HG03457 (cell line): ENCODE results near the gene CHST11.

ENCODE experiments used
- ATAC-seq: cut with Tn5 transposase; IDR thresholded peaks from one replicate; pipeline ENCODE4 v1.9.1; 2021; ENCODE audit warnings: moderate number of reproducible peaks; ENCODE audit not compliant: unreplicated experiment

The CHST11 gene

DNA sequence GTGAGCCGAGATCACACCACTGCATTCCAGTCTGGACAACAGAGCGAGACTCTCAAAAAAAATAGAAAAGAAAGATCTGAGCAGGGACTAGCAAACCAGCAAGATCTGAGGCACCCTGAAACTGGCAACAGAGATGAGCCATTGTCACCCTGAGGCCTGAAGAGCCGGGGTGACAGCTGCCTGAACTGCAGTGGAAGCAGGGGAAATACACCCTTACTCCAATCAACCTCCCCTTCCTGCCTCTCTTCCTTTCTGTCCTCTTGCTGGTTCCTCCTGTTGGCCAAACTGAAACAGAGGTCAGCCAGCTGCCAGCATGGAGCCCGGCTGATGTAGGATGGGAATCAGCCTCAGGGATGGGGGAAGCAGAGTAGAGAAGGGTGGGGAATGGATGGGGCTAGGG, 192.0 kb downstream of the CHST11 start:
- ATAC-seq: no peak

DNA sequence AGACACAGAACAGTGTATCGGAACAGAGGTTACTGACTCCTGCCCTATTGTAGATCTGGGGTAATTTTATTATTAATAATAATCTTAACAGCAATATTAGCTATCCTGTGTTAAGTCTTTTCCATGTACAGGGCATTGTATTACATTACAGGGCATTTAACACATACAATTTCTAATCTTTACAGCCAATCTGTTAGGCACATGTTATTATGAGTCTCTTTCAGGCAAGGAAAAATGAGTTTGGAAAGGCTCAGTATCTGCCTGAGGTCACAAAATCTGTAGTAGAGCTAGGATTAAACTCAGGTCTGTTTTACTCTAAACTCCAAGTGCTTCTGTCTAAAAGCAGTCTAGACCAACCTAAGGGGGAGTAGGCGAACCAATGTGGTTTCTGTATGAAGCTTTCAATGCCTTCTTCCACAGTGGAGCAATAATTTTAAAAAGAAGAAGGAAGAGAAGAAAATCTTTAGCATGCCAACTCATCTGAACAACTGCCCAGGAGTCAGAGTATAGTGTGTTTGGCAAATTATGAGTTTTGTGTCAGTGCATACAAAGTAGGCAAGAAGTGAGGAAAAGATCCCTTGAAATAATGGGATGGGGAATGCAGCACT, 192.6 kb downstream of the CHST11 start:
- ATAC-seq: no peak

DNA sequence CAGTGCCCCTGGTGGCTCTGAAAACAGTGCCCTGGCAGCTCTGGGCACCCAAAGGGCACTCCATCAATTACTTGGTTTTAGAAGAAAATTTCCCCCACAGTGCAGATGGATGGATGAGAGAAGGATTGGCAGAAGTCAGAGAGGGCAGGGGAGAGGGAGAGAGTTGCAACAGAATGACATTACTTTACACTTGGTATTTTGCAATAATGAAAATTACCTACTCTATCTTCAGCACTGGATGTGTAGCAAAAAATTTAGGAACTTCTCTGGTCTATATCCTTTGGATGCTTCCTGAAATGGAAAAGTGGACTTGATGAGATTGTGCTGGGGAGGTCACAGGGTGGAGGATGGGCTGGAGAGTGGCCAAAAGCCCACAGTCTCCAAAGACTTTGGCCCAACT, 193.2 kb downstream of the CHST11 start:
- ATAC-seq: no peak

DNA sequence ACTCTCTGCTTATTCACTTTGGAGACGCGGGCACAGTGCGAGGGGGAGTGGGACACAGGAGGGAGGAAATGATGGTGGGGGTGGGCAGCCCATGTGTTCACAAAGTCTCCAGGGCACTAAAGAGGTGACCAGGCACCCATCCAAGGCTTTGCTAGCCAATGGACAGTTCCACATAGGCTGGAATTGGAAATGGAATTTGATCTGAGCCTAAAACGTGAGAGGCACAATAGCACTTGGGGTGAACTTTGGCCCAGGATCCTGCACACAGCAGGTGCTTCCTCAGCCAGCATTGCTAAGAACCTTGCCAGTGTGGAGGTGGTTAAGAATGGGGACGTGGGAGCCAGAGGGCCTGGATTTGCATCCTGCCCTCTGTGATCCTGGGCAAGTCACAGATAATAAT, 193.8 kb downstream of the CHST11 start:
- no peak for ATAC-seq

DNA sequence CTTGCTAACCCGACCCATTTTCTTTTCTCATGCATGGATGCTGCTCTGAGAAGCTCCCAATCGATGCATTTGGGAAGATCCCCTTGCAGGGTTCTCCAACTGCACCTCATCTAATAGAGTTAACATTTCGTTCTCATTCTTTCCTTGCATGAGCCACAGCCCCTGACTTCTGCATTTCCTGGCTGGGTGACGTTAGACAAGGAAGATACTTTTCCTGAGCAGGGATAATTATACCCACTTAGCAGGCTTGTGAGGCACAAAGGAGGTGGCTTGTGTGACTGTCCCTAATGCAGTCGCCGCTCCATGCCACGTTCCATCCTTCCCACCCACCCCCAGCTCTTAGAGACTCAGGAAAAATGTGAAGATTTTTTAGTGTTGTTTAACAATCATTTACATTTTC, 195.1 kb downstream of the CHST11 start:
- ATAC-seq: no peak

DNA sequence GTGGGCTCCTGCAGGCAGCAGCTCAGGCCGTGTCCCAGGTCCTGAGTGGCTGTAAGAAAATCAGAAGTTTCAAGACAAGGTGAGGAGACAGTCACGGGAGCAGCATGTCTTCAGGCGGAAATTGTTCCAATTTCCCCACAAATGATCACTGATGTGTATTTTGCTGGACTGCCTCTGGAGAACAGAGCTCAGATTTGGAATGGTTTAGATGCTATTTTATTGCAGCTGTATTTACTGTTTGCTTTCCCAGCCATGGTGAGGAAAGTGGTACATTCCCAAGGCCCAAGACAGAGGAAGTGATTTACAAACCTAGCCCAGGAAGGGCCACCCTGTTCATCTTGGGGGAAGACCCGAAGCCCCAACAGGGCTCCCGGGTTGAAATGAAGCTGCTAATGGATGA, 195.6 kb downstream of the CHST11 start:
- no peak for ATAC-seq

DNA sequence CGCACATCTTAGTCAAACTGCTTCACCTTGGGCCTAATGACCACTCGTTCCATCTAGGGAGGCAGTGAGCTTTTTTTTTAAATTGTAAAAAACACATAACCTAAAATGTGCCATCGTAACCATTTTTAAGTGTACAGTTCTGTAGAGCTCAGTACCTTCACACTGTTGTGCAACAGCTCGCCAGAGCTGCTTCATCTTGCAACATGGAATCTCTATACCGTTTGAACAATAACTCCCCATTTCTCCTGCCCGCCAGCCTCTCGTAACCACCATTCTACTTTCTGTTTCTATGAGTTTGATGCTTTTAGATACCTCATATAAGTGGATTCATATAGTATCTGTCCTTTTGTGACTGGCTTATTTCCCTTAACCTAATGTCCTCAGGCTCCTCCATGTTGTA, 196.2 kb downstream of the CHST11 start:
- no peak for ATAC-seq

DNA sequence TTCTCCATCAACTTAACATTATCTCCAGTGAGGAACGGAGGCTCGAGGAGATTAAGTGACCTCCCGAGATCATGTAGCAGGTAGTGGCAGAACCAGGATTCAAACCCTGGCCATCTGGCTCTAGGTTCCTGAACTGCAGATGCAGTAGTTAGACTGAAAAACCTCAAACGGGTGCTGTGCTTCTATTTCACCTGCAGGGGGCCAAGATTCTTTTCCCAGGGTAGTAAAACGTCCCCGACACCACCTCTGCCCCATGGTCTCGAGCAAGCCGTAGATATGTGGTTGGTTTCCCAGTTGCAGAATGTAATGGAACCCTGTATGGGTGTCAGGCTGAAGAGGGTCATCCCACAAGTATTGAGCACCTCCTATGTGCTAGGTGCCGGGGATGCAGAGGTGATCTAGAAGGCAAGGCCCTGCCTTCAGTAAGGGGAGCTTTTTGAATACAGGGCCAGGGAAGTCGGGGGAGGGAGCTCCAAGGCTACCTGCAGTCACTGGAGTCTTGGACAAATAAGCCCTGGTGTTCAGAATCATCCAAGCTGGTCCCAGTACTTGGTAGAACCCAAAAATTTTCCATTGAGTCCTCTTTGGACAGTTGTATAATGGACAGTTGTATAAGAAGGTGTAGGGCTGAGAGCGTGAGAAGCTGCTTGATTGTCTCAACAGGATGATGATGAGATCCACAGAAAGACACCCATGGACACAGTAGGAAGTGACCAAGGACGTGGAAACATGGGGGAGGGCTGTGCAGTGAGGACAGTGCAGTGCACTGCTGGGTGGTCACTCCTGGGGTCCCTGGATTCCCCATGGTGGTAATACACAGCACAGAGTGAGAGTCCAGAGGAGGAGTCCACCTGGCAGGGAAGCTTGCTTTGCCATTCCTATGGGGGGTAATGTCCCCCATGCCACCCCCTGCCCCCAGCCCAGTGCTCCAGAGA, 197.2 kb downstream of the CHST11 start:
- ATAC-seq: no peak

DNA sequence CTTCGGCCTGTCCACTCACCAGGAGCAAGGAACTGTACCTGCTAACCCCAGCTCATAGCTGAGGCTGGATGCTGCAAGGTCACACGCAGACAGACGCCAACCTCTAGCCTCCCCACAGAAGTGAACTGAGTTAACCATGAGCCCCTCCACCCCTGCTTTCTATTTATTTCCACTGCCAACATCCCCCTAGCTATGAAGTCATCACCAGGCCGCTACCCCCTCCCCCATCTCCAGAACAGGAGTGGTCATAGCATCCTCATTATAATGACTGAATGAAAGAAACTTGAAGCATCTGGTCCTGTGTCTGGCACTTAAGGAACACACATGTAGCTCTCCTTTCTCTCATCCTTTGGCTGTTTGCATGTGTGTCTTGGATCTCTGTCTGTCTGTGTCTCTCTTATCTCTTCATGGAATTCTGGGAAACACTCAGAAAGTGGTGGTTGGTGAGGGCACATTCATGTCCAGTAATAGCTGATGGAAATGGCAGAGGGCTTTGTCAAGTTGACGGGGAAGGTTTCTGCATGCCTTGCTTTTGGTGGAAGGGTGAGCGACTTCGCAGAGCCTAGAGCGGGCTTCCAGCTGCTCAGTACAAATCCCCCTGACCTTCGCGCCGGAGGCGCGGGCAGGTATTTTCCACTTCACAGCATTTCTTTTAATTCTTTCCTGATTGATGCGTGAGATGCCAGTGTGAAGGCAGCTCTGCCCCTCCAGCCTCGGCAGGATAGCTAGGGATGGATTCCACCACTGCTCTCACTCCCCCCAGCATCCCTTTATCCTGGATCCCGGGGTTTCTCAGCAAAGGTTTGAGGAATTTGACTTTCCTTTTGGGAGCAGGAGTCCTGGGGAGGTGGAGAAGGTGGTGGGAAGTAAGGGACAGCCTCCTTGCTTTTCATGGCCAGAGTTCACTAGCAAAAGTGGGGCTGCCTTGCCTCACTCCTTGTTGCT, 198.2 kb downstream of the CHST11 start:
- no peak for ATAC-seq

DNA sequence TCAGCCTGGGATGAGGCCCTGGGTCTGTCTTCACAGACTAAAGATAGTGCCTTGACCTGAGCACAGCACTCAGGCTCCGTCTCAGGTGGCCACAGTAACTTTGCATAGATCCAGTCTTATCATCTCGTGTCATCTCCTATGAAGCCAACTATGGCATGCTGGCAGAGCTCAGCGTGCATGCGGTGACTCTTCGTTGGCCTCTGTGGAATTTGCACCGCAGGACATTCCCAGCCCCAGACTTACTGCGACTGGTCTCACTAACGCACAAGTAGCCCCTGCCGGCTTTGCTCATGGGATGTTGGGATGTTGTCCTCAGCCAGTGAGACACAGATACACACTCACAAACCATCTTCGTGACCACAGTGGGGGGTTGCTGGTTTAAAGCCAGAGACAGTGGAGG, 199.6 kb downstream of the CHST11 start:
- ATAC-seq: no peak

DNA sequence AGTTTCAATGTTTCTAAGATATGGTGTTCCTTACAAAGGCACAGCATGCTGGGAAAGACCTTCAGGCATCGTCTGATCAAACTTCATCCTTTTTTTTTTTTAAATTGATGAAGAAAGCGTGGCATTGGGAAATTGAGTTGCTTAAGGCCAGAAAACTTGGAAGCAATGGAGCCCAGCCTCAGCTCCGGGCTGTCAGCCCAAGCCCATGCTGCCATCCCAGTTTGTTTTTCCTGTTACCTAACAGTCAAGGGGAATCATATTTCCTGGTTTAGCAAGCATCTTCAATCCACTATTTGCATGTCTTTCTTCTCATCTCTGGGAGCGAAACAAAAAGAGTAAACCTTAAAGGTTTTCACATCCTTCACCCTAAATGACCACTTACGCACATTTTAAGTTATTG, 200.2 kb downstream of the CHST11 start:
- no peak for ATAC-seq

DNA sequence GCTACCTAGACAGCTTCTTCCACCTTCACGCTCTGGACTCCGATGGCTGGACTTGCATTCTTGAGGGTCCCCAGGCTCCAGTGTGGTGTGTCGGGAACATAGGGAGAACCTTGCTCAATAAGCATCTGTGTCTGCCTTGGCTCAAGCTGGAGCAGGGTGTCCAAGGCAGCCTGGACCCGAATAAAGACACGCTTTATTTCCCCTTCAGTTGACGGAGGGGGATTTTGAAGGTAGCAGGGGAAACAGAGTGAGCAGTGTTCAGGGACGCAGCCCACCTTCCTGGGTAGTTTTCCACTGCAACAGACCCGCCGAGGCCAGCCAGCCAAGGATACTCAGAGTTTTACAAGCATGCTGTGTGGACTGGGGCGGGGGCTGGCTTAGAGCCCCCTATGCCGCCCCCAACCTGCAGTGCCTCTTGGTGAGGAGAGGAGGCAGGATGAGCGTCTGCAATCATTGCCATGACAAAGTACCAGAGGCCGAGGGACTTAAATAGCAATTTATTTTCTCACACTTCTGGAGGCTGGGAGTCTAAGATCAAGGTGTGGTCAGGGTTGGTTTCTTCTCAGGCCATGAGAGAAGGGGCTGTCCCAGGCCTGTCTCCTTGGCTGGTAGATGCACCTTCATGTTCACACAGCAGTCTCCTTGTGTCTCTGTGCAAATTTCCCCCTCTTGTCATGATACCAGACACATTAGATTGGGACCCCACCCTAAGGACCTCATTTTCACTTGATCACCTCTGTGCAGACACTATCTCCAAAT, 201.2 kb downstream of the CHST11 start:
- no peak for ATAC-seq

DNA sequence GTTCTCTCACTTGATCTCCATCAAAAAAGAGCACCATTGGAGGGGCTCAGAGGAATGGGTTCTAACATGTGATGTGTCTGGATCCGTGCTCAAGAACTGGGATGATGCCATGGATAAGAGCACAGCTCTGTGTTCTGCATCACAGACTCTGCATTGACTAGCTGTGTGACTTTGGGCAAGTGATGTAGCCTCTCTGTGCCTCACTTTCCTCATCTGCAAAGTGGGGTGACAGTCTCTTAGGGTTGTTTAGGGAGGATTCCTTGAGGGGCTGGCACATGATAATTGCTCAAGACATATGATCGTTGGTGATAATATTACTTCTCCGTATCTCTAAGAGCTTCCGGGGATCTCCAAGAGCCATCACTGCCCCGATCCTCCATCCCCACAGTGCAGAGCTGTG, 202.3 kb downstream of the CHST11 start:
- ATAC-seq: no peak

DNA sequence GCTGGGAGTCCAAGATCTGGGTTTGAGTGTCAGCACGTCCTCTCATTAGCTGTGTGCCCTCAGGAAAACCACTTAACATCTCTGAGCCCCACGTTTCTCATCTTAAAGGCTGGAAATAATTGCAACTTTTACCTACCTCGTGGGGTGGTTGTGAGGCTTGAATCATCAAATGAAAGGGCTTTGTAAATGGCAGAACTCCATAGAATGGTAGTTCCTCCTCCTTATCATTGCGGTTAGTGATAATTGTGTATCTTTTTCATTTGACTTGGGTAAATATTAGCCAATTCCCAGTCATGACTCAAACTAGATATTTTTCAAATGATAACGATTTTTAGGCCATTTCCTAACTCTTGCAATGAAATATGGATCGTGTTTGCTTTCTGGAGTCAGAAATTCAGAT, 205.5 kb downstream of the CHST11 start:
- no peak for ATAC-seq

DNA sequence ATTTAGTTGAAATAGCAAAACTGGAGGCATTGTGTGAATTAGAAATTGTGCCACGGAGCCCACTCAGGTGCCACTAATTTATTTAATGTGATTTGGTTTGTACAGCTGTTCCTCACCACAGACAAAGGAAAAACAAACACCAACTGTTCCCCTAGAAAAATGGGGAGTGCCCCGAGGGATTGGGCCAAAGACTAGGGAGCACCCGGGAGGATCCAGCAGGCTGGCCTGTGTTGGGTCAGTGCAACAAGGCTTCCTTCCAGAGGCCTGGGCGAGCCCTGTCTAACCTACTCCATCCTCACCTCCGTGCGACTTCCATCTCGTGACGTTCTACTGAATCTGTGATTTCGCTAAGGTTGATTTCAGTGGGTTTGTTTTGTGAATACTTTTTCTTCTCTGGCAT, 206.2 kb downstream of the CHST11 start:
- ATAC-seq: no peak

DNA sequence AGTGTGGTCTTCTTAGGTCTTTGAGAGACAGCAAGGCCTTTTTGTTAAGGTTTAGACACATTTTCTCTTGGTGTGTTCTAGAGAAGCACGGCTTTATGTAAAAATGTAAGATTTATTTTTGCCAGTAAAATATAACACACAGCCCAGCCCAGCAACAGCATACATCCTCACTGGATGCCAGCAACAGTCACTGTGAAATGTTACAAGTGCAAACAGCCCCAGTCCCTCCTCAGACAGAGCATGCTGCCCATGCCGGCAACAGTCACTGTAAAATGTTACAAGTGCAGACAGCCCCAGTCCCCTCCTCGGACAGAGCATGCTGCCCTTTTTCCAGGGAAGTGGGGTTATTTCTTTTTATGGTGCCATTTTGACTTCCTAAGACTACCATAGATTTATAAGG, 207.6 kb downstream of the CHST11 start:
- ATAC-seq: no peak

DNA sequence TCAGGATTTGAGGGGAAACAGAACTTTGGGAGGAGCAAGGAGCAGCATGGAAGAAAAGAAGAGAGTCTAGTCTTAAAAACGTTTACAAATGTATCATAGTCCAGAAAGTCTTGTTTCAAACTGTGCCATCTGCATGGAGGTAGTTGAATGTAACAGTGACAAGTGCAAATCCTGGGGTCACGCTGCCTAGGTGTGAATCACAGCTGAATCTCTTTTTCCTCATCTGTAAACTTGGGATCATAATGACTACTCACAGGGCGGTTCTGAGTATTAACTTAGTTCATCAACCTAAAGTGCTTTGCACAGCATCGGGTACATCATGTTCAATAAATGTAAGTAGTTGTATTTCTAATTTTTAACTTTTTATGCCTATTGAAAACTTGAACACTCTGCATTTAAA, 208.5 kb downstream of the CHST11 start:
- ATAC-seq: no peak

DNA sequence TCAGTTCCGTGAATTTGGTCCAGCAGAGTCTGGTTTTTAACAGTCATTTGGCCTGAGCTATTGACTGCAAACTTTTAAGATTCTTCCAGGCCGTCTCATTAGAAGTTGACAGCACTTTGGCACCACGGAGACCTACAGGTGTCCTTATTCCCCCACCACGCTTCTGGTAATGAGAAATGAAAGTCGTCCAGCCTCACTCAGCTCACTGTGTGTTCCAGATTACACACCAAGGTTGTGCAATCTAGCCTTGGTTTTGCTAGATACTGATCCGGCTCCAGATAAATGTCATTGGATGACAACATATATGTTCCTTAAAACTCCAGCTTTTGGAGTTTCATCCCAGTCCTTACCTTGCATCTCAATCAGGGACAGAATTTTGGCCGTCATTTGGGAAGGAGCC, 210.4 kb downstream of the CHST11 start:
- ATAC-seq: no peak

DNA sequence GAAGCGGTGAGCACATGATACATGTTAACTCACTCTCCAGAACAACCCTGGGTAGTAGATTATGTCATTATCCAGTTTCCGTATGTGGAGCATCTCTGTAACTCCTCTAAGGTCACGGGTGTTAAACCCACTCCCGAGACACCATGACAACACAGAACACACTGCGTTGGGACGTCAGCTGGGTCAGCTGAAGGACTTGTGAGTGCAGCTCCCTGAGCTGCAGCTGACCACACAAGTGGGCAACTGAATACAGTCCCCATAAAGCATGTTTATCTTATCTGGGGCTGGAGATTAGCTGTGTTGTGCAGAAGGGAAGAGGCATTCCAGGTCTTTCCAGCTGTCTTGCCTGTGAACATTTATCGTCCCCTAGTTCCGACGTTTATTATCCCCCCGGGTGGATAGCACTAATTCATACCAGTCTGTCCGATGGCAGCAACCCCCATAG, 211.5 kb downstream of the CHST11 start:
- no peak for ATAC-seq

DNA sequence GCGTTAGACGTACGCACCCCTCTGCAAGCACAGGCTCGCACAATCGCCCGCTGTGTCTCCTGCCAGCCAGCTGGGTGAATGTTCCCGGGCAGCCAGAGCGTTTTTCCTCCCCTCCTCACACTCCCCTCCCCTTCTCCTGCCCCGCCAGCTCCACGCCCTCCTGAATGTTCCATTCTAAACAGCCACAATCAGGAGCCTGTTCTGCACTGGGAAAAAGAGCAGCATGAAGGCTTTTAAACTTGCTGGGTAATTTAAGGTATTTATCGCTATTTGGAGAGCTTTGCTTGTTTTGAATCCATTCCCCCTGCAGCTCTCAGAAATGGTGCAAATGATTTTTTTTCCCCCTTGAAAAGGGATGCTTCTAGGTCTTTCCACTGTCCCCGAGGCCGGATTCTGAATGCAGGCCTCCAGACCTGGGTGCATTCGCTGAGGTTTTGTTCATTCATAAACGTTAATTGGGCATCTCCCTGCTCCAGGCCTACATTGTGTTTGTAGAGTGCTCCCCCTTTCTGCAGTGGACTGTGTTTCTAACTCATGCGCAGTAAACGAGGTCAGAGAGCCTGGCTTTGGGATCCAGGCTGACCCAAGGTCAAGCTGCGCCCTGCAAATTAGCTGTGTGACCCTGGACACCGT, 212.5 kb downstream of the CHST11 start:
- ATAC-seq: no peak
